ENCODE data around the gene PSMD11. TPM values are rescaled to one million over a fixed set of nuclear protein-coding genes. Genes with fewer than 3 reads are reported as not detected.
A peak's percentile ranks its signal among the peaks of the same experiment; 100 is the strongest.

Gene PSMD11
- total RNA-seq, 1 experiment from 2014 or later, result 169 TPM

DNA sequence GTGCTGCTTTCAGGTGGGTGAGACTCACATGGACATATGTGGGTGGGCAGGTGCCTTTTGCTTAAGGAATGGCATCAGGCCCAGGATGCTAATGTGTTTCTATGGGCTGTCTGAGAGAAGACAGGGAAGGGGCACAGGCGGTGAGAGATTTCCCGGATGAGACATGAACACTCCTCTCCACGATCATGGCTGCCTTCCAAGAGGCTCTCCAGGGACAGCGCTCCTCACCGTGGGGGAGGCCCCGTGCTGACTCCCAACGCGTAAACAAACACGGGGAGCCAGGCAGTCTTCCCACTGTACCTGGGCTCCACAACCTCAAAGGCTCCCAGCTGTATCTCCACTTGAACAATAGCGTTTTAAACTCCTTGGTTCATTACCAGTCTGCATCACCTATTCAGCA, 85.3 kb downstream of the PSMD11 start:
- no peak overlapping the region for H3K4me2 ChIP-seq (ENCODE audit: insufficient read depth, insufficient read length, low read length)
- no peak overlapping the region for H3K56ac ChIP-seq (ENCODE audit: insufficient read length, low read depth, low read length)
- TF ChIP-seq, protein P1, sequence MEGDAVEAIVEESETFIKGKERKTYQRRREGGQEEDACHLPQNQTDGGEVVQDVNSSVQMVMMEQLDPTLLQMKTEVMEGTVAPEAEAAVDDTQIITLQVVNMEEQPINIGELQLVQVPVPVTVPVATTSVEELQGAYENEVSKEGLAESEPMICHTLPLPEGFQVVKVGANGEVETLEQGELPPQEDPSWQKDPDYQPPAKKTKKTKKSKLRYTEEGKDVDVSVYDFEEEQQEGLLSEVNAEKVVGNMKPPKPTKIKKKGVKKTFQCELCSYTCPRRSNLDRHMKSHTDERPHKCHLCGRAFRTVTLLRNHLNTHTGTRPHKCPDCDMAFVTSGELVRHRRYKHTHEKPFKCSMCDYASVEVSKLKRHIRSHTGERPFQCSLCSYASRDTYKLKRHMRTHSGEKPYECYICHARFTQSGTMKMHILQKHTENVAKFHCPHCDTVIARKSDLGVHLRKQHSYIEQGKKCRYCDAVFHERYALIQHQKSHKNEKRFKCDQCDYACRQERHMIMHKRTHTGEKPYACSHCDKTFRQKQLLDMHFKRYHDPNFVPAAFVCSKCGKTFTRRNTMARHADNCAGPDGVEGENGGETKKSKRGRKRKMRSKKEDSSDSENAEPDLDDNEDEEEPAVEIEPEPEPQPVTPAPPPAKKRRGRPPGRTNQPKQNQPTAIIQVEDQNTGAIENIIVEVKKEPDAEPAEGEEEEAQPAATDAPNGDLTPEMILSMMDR (conservative IDR thresholded peaks at IDR 0.05), result no peak
- H4K91ac ChIP-seq (ENCODE audit: insufficient read length, low read depth, low read length), result no peak overlapping the region
- H3K18ac ChIP-seq (ENCODE audit: insufficient read length, low read depth, low read length), result no peak overlapping the region
- no peak overlapping the region for H4K8ac ChIP-seq (replicated peaks; ENCODE audit: insufficient read length, low read depth, low read length)
- H2AK5ac ChIP-seq (ENCODE audit: insufficient read length, low read length), result no peak overlapping the region
- no peak overlapping the region for H3K14ac ChIP-seq (ENCODE audit: insufficient read depth, low read length)
- H3K23me2 ChIP-seq (ENCODE audit: insufficient read length, low read depth, low read length, poor library complexity, severe bottlenecking), result no peaks in the 10 kb centered on the region
- no peak overlapping the region for H3K27ac ChIP-seq (ENCODE audit: insufficient read length, low read depth, low read length)
- H3K4me1 ChIP-seq (ENCODE audit: insufficient read depth, low read length), result no peaks in the 10 kb centered on the region
- DNase-seq, result no peak
- no peak overlapping the region for H2BK12ac ChIP-seq (ENCODE audit: insufficient read length, low read depth, low read length)
- H3K23ac ChIP-seq (ENCODE audit: insufficient read length, low read depth, low read length), result no peak overlapping the region
- peaks cover 5% of the 10 kb centered on the region in 2 experiments; a peak in 3 of 4 replicates for H3K4me1 Mint-ChIP-seq
- H3K79me1 ChIP-seq (ENCODE audit: insufficient read depth, low read depth, low read length, poor library complexity, severe bottlenecking), result no peaks in the 10 kb centered on the region
- no peaks in the 10 kb centered on the region for H3K9me3 Mint-ChIP-seq
- H3K79me2 ChIP-seq (ENCODE audit: insufficient read depth, low read length), result no peaks in the 10 kb centered on the region
- H3K4ac ChIP-seq (ENCODE audit: low read depth, low read length), result no peak overlapping the region
- no peak overlapping the region for H3K4me3 Mint-ChIP-seq
- H2BK20ac ChIP-seq (ENCODE audit: low read depth, low read length, poor library complexity, severe bottlenecking), result no peak overlapping the region
- no peak overlapping the region for H3T11ph ChIP-seq (ENCODE audit: low read length)
- H3K27ac Mint-ChIP-seq, result peak overlapping the region in 1 of 3 experiments; percentile 10; a peak in 1 of 7 replicates
- H2BK5ac ChIP-seq (ENCODE audit: insufficient read length, low read length), result no peak overlapping the region
- H2BK15ac ChIP-seq (ENCODE audit: low read depth, low read length), result no peak overlapping the region
- H2BK120ac ChIP-seq (ENCODE audit: low read depth, low read length, poor library complexity, severe bottlenecking), result no peak overlapping the region
- no peaks in the 10 kb centered on the region; a peak in 1 of 7 replicates for H3K36me3 Mint-ChIP-seq (ENCODE audit: insufficient read depth in 1 of 3, low read depth in 3 of 3)
- no peaks in the 10 kb centered on the region for H3K27me3 ChIP-seq (ENCODE audit: insufficient read depth, low read length)
- no peaks in the 10 kb centered on the region for H3K9me3 ChIP-seq (ENCODE audit: control insufficient read depth, low read depth, low read length)
- no peak overlapping the region for H4K5ac ChIP-seq (ENCODE audit: insufficient read length, low read depth, low read length)
- no peaks in the 10 kb centered on the region for H4K20me1 ChIP-seq (ENCODE audit: control insufficient read depth, insufficient read depth, insufficient read length)
- no peak overlapping the region for H2AFZ ChIP-seq (ENCODE audit: low read length)
- no CpG with 5 or more reads among the region's 10 CpGs for WGBS (ENCODE audit: extremely low coverage, insufficient read length, low lambda C conversion rate)
- no peak overlapping the region for H3K9ac ChIP-seq (ENCODE audit: extremely low read depth, insufficient read length, low read length)
- H3K27me3 Mint-ChIP-seq (ENCODE audit: low read depth), result no peaks in the 10 kb centered on the region

Other genes with a start within 250 kb of the PSMD11 start
- gene RHBDL3, start 178.7 kb upstream of the PSMD11 start, total RNA-seq (2021), result 8.7 and 12.5 TPM in 2 replicates
- 37.4 and 40.4 TPM in 2 replicates for gene C17orf75, start 102.3 kb upstream of the PSMD11 start, total RNA-seq (2021)
- 283 and 296 TPM in 2 replicates for gene ZNF207, start 94.4 kb upstream of the PSMD11 start, total RNA-seq (2021)
- 10.4 and 11.4 TPM in 2 replicates for gene CDK5R1, start 42.5 kb downstream of the PSMD11 start, total RNA-seq (2021)